Skin epidermis (tissue), 12 donors: ENCODE data around the gene JAK1.

Experiments used
- H3K27ac ChIP-seq, 21 experiments: fragments of 200-600 bp; sonication (generic) in 11 of 21; one replicate each; pipeline ENCODE4 v1.5.0; 2020; ENCODE audit warnings: mild to moderate bottlenecking in 3 of 21, inconsistent platforms in 2 of 21, moderate library complexity in 2 of 21
- H3K4me3 ChIP-seq, 7 experiments: fragments of 200-600 bp; sonication (generic) in 2 of 7; one replicate each; pipeline ENCODE4 v1.5.0; 2020; ENCODE audit warnings: inconsistent platforms in 2 of 7, mild to moderate bottlenecking in 2 of 7, moderate library complexity in 1 of 7

Gene JAK1

GRCh38 chr1:64906447-64906846, 59.9 kb downstream of the JAK1 start:
- Histone ChIP-seq H3K27ac (no peak overlapping the region), H3K4me3 (no peak overlapping the region)

- H3K4me3 ChIP-seq: no peak overlapping the region
Measured at GRCh38 chr1:64903593-64903992, 62.8 kb downstream of the JAK1 start.

GRCh38 chr1:64901663-64902062, 64.7 kb downstream of the JAK1 start:
- Histone ChIP-seq H3K4me3 (no peak overlapping the region), H3K27ac (peak overlapping the region in 1 of 21 experiments; percentile 8)

More at GRCh38 chr1:64903593-64903992, 62.8 kb downstream of the JAK1 start:
- H3K27ac ChIP-seq: no peak overlapping the region

GRCh38 chr1:64900916-64901315, 65.4 kb downstream of the JAK1 start:
- Histone ChIP-seq H3K27ac (peak overlapping the region in 1 of 21 experiments; percentile 55), H3K4me3 (no peak overlapping the region)

- H3K4me3 ChIP-seq: no peak overlapping the region
Measured at GRCh38 chr1:64898107-64898861, 68.1 kb downstream of the JAK1 start.

GRCh38 chr1:64896551-64896950, 69.8 kb downstream of the JAK1 start:
- Histone ChIP-seq H3K4me3 (no peak overlapping the region), H3K27ac (peak overlapping the region in 9 of 21 experiments; percentile 27 to 90 (median 64))

More at GRCh38 chr1:64898107-64898861, 68.1 kb downstream of the JAK1 start:
- peak overlapping the region in 20 of 21 experiments; percentile 4 to 90 (median 54) for H3K27ac ChIP-seq

- H3K4me3 ChIP-seq: no peak overlapping the region
- H3K27ac ChIP-seq: peak overlapping the region in 3 of 21 experiments; percentile 18 to 37 (median 34)
Measured at GRCh38 chr1:64895500-64895899, 70.8 kb downstream of the JAK1 start.

- H3K27ac ChIP-seq: peak overlapping the region in 6 of 21 experiments; percentile 8 to 37 (median 26)
- no peak overlapping the region for H3K4me3 ChIP-seq
Measured at GRCh38 chr1:64894438-64895196, 71.7 kb downstream of the JAK1 start.

GRCh38 chr1:64893921-64894320, 72.4 kb downstream of the JAK1 start:
- peak overlapping the region in 3 of 21 experiments; percentile 19 to 40 (median 33) for H3K27ac ChIP-seq
- no peak overlapping the region for H3K4me3 ChIP-seq

- Histone ChIP-seq H3K4me3 (no peak overlapping the region), H3K27ac (peak overlapping the region in 5 of 21 experiments; percentile 1 to 65 (median 40))
Measured at GRCh38 chr1:64892576-64893573, 73.5 kb downstream of the JAK1 start.

GRCh38 chr1:64891448-64891825, 74.9 kb downstream of the JAK1 start:
- peak overlapping the region in 3 of 21 experiments; percentile 14 to 70 (median 42) for H3K27ac ChIP-seq
- no peak overlapping the region for H3K4me3 ChIP-seq

- Histone ChIP-seq H3K4me3 (no peak overlapping the region), H3K27ac (peak overlapping the region in 3 of 21 experiments; percentile 14 to 70 (median 42))
Measured at GRCh38 chr1:64890699-64891447, 75.5 kb downstream of the JAK1 start.

GRCh38 chr1:64887689-64888217, 78.6 kb downstream of the JAK1 start:
- H3K4me3 ChIP-seq: no peak overlapping the region
- no peak overlapping the region for H3K27ac ChIP-seq

- no peak overlapping the region for H3K27ac ChIP-seq
Measured at GRCh38 chr1:64886877-64887276, 79.5 kb downstream of the JAK1 start.

GRCh38 chr1:64885648-64886047, 80.7 kb downstream of the JAK1 start:
- no peak overlapping the region for H3K27ac ChIP-seq
- no peak overlapping the region for H3K4me3 ChIP-seq

More at GRCh38 chr1:64886877-64887276, 79.5 kb downstream of the JAK1 start:
- H3K4me3 ChIP-seq: no peak overlapping the region

GRCh38 chr1:64884261-64885040, 81.9 kb downstream of the JAK1 start:
- H3K4me3 ChIP-seq: no peak overlapping the region
- H3K27ac ChIP-seq: no peak overlapping the region

- Histone ChIP-seq H3K4me3 (no peak overlapping the region), H3K27ac (no peak overlapping the region)
Measured at GRCh38 chr1:64882574-64883255, 83.6 kb downstream of the JAK1 start.
